ENCODE data around the gene RYR3. TPM values are rescaled to one million over a fixed set of nuclear protein-coding genes. Genes with fewer than 3 reads are reported as not detected.

Gene RYR3
- total RNA-seq, 2 experiments from 2014 or later: not detected

DNA sequence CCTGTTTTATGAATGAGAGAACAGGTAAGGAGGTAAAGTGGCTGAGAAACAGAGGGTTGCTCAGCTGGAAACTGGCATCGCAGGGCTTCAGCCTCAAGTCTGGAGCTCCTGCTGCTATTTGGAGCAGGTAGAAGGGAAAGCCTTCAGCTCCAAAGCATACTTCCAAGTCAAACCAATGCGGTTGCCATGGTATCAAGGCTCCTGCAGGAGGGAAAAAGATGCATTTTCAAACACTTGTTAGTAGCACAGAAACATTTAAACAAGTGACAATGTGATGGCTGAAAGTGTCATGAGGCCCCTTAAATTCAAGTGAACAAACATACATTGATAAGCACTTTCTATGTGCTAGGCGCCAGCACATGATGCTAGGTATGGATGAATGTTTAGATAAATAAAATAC lies 60.4 kb downstream of the RYR3 start:
- Mint-ChIP-seq H3K27ac (no peak overlapping the region), H3K4me3 (no peak overlapping the region), H3K4me1 (ENCODE audit: low read depth) (no peaks in the 10 kb centered on the region), H3K27me3 (ENCODE audit: low read depth) (peaks cover 3% of the 10 kb centered on the region), H3K36me3 (ENCODE audit: low read depth) (no peaks in the 10 kb centered on the region), H3K9me3 (no peaks in the 10 kb centered on the region)
- intact Hi-C loops (cut with micrococcal nuclease): no loop called here
- no peak for DNase-seq
- CTCF ChIA-PET: no interaction called here

DNA sequence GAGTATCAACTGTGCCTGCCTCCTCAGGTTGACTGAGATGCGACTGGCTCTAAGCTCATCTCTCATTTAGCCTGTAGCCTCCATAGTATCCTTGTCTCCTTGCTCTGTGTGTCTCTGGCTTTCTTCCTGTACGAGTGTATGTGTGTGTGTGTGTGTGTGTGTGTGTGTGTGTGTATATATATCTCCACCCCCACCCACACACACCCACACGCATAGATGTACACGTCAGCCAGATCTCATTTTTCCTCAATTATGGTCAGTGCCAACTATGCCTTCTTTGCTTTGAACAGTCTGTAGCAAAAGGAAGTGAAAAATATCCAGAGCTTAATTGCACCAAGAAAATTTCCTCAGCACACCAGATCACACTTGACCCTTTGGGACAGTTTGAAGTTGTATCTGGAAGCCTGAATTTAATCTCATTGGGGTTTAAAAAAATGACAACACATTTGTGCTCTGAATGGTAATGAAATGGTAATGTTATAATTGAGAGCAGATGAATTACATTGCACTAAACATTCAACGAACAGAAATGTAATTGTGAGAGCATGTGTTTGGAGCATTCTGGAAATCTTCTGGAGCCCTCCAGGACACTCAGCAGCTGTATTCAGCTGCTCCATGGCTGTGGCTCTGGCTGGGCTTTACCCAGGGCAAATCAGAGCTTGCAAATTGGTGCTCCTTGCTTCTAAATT lies 63.6 kb downstream of the RYR3 start:
- Mint-ChIP-seq H3K4me1 (ENCODE audit: low read depth) (no peaks in the 10 kb centered on the region), H3K27ac (no peak overlapping the region), H3K36me3 (ENCODE audit: low read depth) (no peaks in the 10 kb centered on the region), H3K9me3 (no peaks in the 10 kb centered on the region), H3K4me3 (no peak overlapping the region), H3K27me3 (ENCODE audit: low read depth) (peaks cover 3% of the 10 kb centered on the region)
- intact Hi-C loops (cut with micrococcal nuclease): no loop called here
- CTCF ChIA-PET: interaction anchor here (0.6 to 1.3 kb wide), 2 partner anchors 89 to 327 kb away, joined by 3 to 6 read pairs; no protein-coding TSS in a partner anchor
- DNase-seq: no peak

DNA sequence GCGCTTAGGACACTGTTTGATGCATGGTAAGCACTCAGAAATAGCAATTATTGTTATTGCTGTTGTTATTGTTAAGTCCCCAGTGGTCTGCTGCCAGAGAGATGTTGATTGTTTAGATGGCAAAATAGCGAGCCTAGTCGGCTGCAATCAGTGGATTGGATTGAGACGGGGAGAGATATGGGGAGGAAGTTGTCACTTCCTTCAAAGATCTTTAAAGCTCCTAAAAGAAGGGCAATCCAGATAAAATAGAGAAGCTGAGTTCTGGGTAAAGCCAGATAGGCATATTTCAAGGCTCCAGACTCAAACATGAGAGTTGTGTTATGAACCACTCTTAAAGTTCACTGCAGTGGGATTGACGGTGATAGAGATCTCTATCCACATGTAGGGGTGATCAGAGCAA lies 64.5 kb downstream of the RYR3 start:
- no peak overlapping the region for H3K27ac Mint-ChIP-seq
- intact Hi-C loops (cut with micrococcal nuclease): no loop called here
- no peak for DNase-seq
- H3K36me3 Mint-ChIP-seq (ENCODE audit: low read depth): no peaks in the 10 kb centered on the region
- H3K27me3 Mint-ChIP-seq (ENCODE audit: low read depth): peaks cover 3% of the 10 kb centered on the region
- H3K9me3 Mint-ChIP-seq: no peaks in the 10 kb centered on the region
- H3K4me1 Mint-ChIP-seq (ENCODE audit: low read depth): no peaks in the 10 kb centered on the region
- CTCF ChIA-PET: no interaction called here
- no peak overlapping the region for H3K4me3 Mint-ChIP-seq

DNA sequence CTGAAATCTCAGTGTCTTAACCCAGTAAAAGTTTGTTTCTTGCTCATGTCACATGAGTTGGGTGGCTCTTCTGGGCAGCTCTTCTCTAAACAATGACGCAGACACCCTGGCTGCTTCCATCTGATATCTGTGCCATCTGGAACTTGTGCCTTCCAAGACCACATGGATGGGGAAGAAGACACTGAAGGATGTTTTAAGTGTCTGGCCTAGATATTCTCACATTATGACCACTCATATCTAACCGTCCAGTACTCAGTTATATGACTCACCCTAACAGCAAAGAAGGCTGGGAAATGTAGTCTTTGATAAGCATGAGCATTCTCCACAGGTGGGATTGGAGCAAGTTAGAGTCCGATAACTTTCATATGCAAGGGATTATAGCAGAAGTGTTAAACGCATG lies 66.4 kb downstream of the RYR3 start:
- Mint-ChIP-seq H3K27me3 (ENCODE audit: low read depth) (peaks cover 8% of the 10 kb centered on the region), H3K36me3 (ENCODE audit: low read depth) (no peaks in the 10 kb centered on the region), H3K9me3 (no peaks in the 10 kb centered on the region), H3K27ac (no peak overlapping the region), H3K4me1 (ENCODE audit: low read depth) (no peaks in the 10 kb centered on the region), H3K4me3 (no peak overlapping the region)
- DNase-seq: no peak
- CTCF ChIA-PET: no interaction called here
- intact Hi-C loops (cut with micrococcal nuclease): no loop called here

DNA sequence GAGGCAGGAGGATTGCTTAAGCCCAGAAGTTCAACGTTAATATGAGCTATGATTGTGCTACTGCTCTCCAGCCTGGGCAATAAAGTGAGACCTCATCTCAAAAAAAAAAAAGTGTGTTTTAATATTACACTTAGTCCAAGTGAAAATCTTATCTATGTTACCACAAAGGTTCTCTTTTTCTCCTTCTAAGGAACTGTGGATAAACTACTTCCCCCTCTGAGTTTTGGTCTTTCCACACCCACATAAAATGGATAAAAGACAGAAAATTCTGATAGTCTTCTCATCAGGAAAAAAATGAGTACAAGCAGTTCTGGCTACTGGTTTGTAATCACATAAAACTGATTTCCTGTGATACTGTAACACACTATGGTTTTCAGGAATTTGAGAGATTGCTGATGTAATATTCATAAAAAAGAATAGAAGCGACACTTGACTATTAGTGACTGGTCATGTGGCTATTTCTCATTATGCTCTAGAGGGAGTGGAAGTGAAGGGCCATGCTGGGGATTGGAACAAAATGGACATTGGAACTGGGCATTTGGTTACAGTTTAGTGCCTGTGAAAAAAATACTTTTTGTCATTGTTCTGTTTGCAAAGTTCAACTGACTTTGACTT lies 68.2 kb downstream of the RYR3 start:
- H3K4me1 Mint-ChIP-seq (ENCODE audit: low read depth): no peaks in the 10 kb centered on the region
- DNase-seq: no peak
- H3K36me3 Mint-ChIP-seq (ENCODE audit: low read depth): no peaks in the 10 kb centered on the region
- intact Hi-C loops (cut with micrococcal nuclease): no loop called here
- CTCF ChIA-PET: no interaction called here
- H3K4me3 Mint-ChIP-seq: no peak overlapping the region
- no peak overlapping the region for H3K27ac Mint-ChIP-seq
- no peaks in the 10 kb centered on the region for H3K9me3 Mint-ChIP-seq
- H3K27me3 Mint-ChIP-seq (ENCODE audit: low read depth): peaks cover 4% of the 10 kb centered on the region

DNA sequence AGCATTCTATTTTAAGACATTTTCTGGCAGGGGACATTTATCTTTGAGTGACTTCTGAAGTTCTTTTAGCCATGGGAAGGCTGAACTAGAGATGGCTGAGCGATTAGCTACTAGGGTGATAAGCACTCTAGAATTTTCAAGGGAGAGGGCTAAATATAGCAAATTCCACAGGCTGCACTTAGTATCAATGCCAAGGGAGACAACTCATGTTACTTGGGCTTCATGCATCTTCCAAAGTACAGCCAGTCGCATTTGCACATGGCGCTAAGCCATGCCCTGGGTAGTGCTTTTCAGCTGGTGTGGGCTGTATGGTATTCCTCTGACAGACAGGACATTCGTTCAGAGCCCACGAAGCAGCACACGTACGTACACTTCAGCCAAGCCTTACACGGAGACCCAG lies 69.6 kb downstream of the RYR3 start:
- no peak for DNase-seq
- no peak overlapping the region for H3K4me3 Mint-ChIP-seq
- no peaks in the 10 kb centered on the region for H3K36me3 Mint-ChIP-seq (ENCODE audit: low read depth)
- no peaks in the 10 kb centered on the region for H3K4me1 Mint-ChIP-seq (ENCODE audit: low read depth)
- intact Hi-C loops (cut with micrococcal nuclease): no loop called here
- CTCF ChIA-PET: no interaction called here
- H3K9me3 Mint-ChIP-seq: no peaks in the 10 kb centered on the region
- no peak overlapping the region for H3K27ac Mint-ChIP-seq
- H3K27me3 Mint-ChIP-seq (ENCODE audit: low read depth): peaks cover 4% of the 10 kb centered on the region

DNA sequence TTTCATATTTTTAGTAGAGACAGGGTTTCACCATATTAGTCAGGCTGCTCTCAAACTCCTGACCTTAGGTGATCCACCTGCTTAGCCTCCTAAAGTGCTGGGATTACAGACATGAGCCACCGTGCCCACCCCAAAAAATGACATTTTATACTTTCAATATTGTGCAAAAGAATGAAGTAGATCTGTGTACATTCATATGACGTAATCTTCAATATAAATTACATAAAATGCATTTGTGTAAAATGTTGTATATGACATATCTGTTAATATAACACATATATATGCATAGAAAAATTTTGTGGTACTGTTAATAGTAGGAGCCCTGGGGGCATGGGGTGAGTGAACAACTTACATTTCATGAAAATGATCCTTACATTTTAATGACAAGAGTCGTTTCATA lies 71.7 kb downstream of the RYR3 start:
- H3K27me3 Mint-ChIP-seq (ENCODE audit: low read depth): peaks cover 4% of the 10 kb centered on the region
- H3K9me3 Mint-ChIP-seq: no peaks in the 10 kb centered on the region

DNA sequence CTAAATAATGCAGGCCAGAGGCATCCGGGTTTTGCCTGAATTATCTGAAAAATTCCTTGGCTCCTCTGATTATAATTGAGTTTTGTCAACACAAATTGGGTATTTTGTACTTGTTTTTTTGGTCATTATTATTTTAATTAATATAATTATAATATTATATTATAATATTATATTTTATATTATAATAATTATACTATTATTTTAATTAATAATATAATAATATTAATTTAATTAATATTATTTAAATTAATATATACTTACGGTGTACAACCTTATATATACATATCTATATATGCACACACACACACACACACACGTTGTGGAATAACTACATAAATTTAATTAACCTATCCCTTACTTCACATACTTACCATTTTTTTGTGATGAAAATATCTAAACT lies 73.5 kb downstream of the RYR3 start:
- Mint-ChIP-seq H3K36me3 (ENCODE audit: low read depth) (no peaks in the 10 kb centered on the region), H3K9me3 (no peaks in the 10 kb centered on the region), H3K27me3 (ENCODE audit: low read depth) (peaks cover 8% of the 10 kb centered on the region), H3K27ac (no peak overlapping the region), H3K4me3 (no peak overlapping the region), H3K4me1 (ENCODE audit: low read depth) (no peaks in the 10 kb centered on the region)
- CTCF ChIA-PET: no interaction called here
- DNase-seq: no peak
- intact Hi-C loops (cut with micrococcal nuclease): no loop called here

More for the DNA sequence above, 71.7 kb downstream of the RYR3 start:
- DNase-seq: no peak
- Mint-ChIP-seq H3K4me1 (ENCODE audit: low read depth) (no peaks in the 10 kb centered on the region), H3K27ac (no peak overlapping the region), H3K36me3 (ENCODE audit: low read depth) (no peaks in the 10 kb centered on the region), H3K4me3 (no peak overlapping the region)
- CTCF ChIA-PET: no interaction called here
- intact Hi-C loops (cut with micrococcal nuclease): no loop called here

DNA sequence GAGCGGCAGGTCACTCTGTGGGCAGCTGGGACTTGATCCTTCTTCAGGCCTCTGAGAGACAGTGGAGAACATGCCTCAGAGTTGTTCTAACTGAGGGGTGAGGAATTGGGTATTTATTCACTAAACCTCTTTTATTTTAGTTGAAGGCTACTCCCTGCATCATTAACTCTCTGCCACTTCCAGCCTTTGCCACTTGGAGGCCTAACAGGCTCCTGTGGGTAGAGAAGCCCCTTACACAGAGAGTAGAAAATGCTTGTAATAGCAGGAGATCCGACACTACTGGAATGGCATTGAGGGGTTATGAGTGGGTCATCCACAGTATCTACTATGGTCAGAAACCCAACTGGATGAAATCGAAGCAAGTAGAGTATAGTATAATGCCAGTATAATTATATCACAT lies 81.7 kb downstream of the RYR3 start:
- no peaks in the 10 kb centered on the region for H3K4me1 Mint-ChIP-seq (ENCODE audit: low read depth)
- CTCF ChIA-PET: no interaction called here
- intact Hi-C loops (cut with micrococcal nuclease): no loop called here

DNA sequence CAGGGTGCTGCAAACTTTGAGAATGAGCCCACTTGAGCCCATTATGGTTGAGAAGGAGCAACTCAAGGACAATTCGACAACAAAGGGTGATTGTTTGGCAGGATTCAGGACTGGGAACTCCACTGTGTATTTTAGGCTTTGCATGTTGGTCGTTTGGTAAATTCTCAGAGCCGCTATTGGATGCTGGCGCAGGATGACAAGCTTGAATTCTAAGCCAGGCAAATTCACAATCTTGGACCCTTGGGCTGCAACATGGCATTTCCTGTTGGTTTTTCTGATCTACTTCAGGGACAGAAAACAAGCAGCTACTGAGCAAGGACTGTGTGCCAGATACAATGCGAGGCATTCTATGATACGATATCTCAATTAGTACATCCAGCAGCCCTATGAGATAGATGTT lies 82.8 kb downstream of the RYR3 start:
- CTCF ChIA-PET: interaction anchor here (0.7 to 1.3 kb wide), 2 partner anchors 96 to 101 kb away, joined by 3 read pairs; no protein-coding TSS in a partner anchor

More for the DNA sequence above, 81.7 kb downstream of the RYR3 start:
- DNase-seq: no peak
- Mint-ChIP-seq H3K9me3 (no peaks in the 10 kb centered on the region), H3K4me3 (no peak overlapping the region), H3K36me3 (ENCODE audit: low read depth) (no peaks in the 10 kb centered on the region), H3K27ac (no peak overlapping the region), H3K27me3 (ENCODE audit: low read depth) (peaks cover 7% of the 10 kb centered on the region)

DNA sequence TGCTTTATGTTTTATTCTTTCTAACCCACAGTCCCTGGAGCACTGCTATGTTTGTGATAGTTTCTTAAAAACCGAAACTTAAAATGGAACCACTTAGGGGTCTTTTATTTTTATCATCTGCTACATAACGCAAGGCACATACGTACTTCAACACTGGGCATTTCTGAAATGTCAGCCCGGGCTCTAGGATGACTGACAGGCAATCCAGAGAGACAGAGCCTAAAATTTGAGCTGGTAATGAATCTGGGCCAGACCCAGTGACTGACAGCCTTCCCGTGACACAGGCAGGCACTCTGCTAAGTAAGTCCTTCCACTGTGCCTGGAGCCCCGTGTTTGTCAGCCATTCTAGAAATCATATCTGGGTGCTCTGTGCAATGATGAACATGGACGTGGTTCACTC lies 84.6 kb downstream of the RYR3 start:
- intact Hi-C loops (cut with micrococcal nuclease): no loop called here
- CTCF ChIA-PET: no interaction called here
- Mint-ChIP-seq H3K27ac (no peak overlapping the region), H3K36me3 (ENCODE audit: low read depth) (no peaks in the 10 kb centered on the region), H3K4me1 (ENCODE audit: low read depth) (no peaks in the 10 kb centered on the region), H3K4me3 (no peak overlapping the region), H3K27me3 (ENCODE audit: low read depth) (peaks cover 4% of the 10 kb centered on the region), H3K9me3 (no peaks in the 10 kb centered on the region)
- no peak for DNase-seq

More for the DNA sequence above, 82.8 kb downstream of the RYR3 start:
- no peak overlapping the region for H3K27ac Mint-ChIP-seq
- intact Hi-C loops (cut with micrococcal nuclease): no loop called here
- H3K4me1 Mint-ChIP-seq (ENCODE audit: low read depth): no peaks in the 10 kb centered on the region
- H3K36me3 Mint-ChIP-seq (ENCODE audit: low read depth): no peaks in the 10 kb centered on the region
- peaks cover 7% of the 10 kb centered on the region for H3K27me3 Mint-ChIP-seq (ENCODE audit: low read depth)
- no peak overlapping the region for H3K4me3 Mint-ChIP-seq
- no peak for DNase-seq
- H3K9me3 Mint-ChIP-seq: no peaks in the 10 kb centered on the region

DNA sequence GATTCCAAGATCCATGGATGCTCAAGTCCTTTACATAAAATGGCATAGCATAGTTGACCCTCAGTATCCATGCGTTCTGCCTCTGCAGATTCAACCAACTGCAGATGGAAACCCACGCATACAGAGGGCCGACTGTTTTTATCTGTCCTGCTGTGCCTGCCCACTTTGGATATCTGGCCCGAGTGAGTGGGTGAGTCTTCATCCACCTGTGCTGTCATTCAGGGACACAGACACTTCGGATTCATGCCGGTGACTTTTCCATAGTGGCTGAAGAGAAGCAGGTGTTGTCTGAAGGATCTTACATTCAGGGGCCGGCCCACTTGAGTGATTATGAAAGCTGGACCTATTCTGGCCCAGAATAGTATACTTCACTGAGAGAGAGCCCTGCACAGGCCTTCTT lies 85.1 kb downstream of the RYR3 start:
- Mint-ChIP-seq H3K9me3 (no peaks in the 10 kb centered on the region), H3K36me3 (ENCODE audit: low read depth) (no peaks in the 10 kb centered on the region), H3K27ac (no peak overlapping the region), H3K27me3 (ENCODE audit: low read depth) (peaks cover 4% of the 10 kb centered on the region), H3K4me3 (no peak overlapping the region), H3K4me1 (ENCODE audit: low read depth) (no peaks in the 10 kb centered on the region)
- intact Hi-C loops (cut with micrococcal nuclease): no loop called here
- CTCF ChIA-PET: no interaction called here
- DNase-seq: no peak

DNA sequence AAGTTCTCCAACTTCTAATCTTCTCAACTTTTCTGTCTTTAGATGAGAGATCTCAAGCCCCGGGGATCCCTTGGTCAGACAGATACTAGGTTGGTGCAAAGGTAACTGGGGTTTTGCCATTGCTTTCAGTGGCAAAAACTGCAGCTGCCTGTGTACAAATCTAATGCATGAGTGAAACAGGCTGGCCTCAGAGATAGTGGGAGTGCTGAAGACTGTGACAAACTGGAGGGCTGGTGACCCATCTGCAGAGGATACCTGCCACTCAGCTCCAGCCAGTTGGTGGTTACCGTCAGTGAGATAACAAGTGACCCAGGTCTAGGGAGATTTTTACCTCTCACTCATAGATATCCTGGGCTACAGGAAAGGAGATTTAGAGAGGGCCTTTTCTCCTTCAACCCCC lies 85.7 kb downstream of the RYR3 start:
- no peaks in the 10 kb centered on the region for H3K36me3 Mint-ChIP-seq (ENCODE audit: low read depth)
- intact Hi-C loops (cut with micrococcal nuclease): no loop called here
- DNase-seq: no peak
- H3K27me3 Mint-ChIP-seq (ENCODE audit: low read depth): peaks cover 4% of the 10 kb centered on the region
- H3K9me3 Mint-ChIP-seq: no peaks in the 10 kb centered on the region
- no peaks in the 10 kb centered on the region for H3K4me1 Mint-ChIP-seq (ENCODE audit: low read depth)
- no peak overlapping the region for H3K4me3 Mint-ChIP-seq
- CTCF ChIA-PET: no interaction called here
- no peak overlapping the region for H3K27ac Mint-ChIP-seq
